Coronary artery (tissue), 2 donors: Measurements from ENCODE around the gene INAFM1.

ENCODE experiments used
- DNase-seq: peaks from one replicate; pipeline ENCODE4 v3.0.0-alpha.2; 2017; ENCODE audit warnings: low spot score
- H3K27ac ChIP-seq, 2 donors: fragments of 200-600 bp; sonication (generic); one replicate each; pipeline ENCODE4 v1.5.1; 2016 to 2019
- H3K4me3 ChIP-seq: fragments of 200-600 bp; sonication (generic); 2 replicates; pipeline ENCODE4 v1.5.1; 2016; ENCODE audit warnings: mild to moderate bottlenecking, moderate library complexity
- CTCF ChIP-seq: fragments of 200-600 bp; sonication (generic); IDR thresholded peaks from one replicate; pipeline ENCODE4 v1.5.1; 2019; ENCODE audit warnings: antibody characterized with exemption

Gene INAFM1

GRCh38 chr19:47315125-47315821 is 40.6 kb downstream of the INAFM1 start:
- Histone ChIP-seq H3K4me3 (no peak overlapping the region), H3K27ac (peak overlapping the region in 1 of 2 donors; percentile 64)
- DNase-seq = no peak
- no peak for TF ChIP-seq CTCF

GRCh38 chr19:47316513-47316912 is 41.8 kb downstream of the INAFM1 start:
- no peak for TF ChIP-seq CTCF
- no peak for DNase-seq
- Histone ChIP-seq H3K4me3 (no peak overlapping the region), H3K27ac (no peak overlapping the region)

GRCh38 chr19:47319923-47320871 is 45.5 kb downstream of the INAFM1 start:
- TF ChIP-seq CTCF = no peak
- Histone ChIP-seq H3K4me3 (no peak overlapping the region), H3K27ac (no peak overlapping the region)
- DNase-seq = no peak

GRCh38 chr19:47321630-47322029 is 46.9 kb downstream of the INAFM1 start:
- H3K4me3 ChIP-seq = no peak overlapping the region
- H3K27ac ChIP-seq = no peak overlapping the region
- no peak for DNase-seq
- no peak for TF ChIP-seq CTCF

- no peak overlapping the region for H3K27ac ChIP-seq
Observed at GRCh38 chr19:47322058-47322457, 47.4 kb downstream of the INAFM1 start.

GRCh38 chr19:47323409-47323808 is 48.7 kb downstream of the INAFM1 start:
- H3K4me3 ChIP-seq = no peak overlapping the region
- H3K27ac ChIP-seq = peak overlapping the region in 1 of 2 donors; percentile 54
- no peak for DNase-seq
- TF ChIP-seq CTCF = no peak

More at GRCh38 chr19:47322058-47322457, 47.4 kb downstream of the INAFM1 start:
- no peak overlapping the region for H3K4me3 ChIP-seq
- no peak for DNase-seq
- TF ChIP-seq CTCF = no peak
